Stimulated activated memory B cell treated with anti-CD40 and anti-IgM and Interleukin-4, amounts not matched to agents 10 μg/mL and 1 μg/mL and 100 μg/mL, for 72 hours (primary cell): ENCODE data around the gene SREBF1.

Experiments used
- ATAC-seq: fragments of 150-1000 bp; cut with Tn5 transposase; 2 replicates; pipeline ENCODE4 v1.10.0; 2021
- H3K27ac Mint-ChIP-seq: one replicate; pipeline ENCODE4 v1.8.0; 2022; ENCODE audit warnings: mild to moderate bottlenecking, mixed read lengths
- H3K27me3 Mint-ChIP-seq: one replicate; pipeline ENCODE4 v1.8.0; 2022; ENCODE audit warnings: mixed read lengths
- H3K36me3 Mint-ChIP-seq: one replicate; pipeline ENCODE4 v1.8.0; 2022; ENCODE audit warnings: mixed read lengths
- H3K4me1 Mint-ChIP-seq: one replicate; pipeline ENCODE4 v1.8.0; 2022; ENCODE audit warnings: mixed read lengths
- H3K4me3 Mint-ChIP-seq: one replicate; pipeline ENCODE4 v1.8.0; 2022; ENCODE audit warnings: mild to moderate bottlenecking, moderate library complexity, mixed read lengths
- H3K9me3 Mint-ChIP-seq: one replicate; pipeline ENCODE4 v1.8.0; 2022; ENCODE audit warnings: mixed read lengths

The SREBF1 gene

GRCh38 chr17:17848311-17849082 is 11.7 kb upstream of the SREBF1 start:
- H3K36me3 Mint-ChIP-seq = no peaks in the 10 kb centered on the region
- no peak overlapping the region for H3K4me3 Mint-ChIP-seq
- H3K27ac Mint-ChIP-seq = peak overlapping the region; percentile 71

GRCh38 chr17:17847726-17848125 is 10.9 kb upstream of the SREBF1 start:
- Mint-ChIP-seq H3K27ac (peak overlapping the region; percentile 71), H3K9me3 (no peaks in the 10 kb centered on the region), H3K4me1 (peaks cover 31% of the 10 kb centered on the region), H3K4me3 (no peak overlapping the region), H3K36me3 (no peaks in the 10 kb centered on the region), H3K27me3 (no peaks in the 10 kb centered on the region)
- no peak for ATAC-seq

More at GRCh38 chr17:17848311-17849082, 11.7 kb upstream of the SREBF1 start:
- Mint-ChIP-seq H3K27me3 (no peaks in the 10 kb centered on the region), H3K4me1 (peaks cover 31% of the 10 kb centered on the region), H3K9me3 (no peaks in the 10 kb centered on the region)
- no peak for ATAC-seq

GRCh38 chr17:17847118-17847689 is 10.4 kb upstream of the SREBF1 start:
- no peak for ATAC-seq
- no peak overlapping the region for H3K27ac Mint-ChIP-seq
- peaks cover 31% of the 10 kb centered on the region for H3K4me1 Mint-ChIP-seq
- H3K36me3 Mint-ChIP-seq = no peaks in the 10 kb centered on the region
- no peak overlapping the region for H3K4me3 Mint-ChIP-seq
- no peaks in the 10 kb centered on the region for H3K27me3 Mint-ChIP-seq
- no peaks in the 10 kb centered on the region for H3K9me3 Mint-ChIP-seq

- no peak overlapping the region for H3K27ac Mint-ChIP-seq
- no peak overlapping the region for H3K4me3 Mint-ChIP-seq
- H3K27me3 Mint-ChIP-seq = no peaks in the 10 kb centered on the region
- no peak for ATAC-seq
- H3K36me3 Mint-ChIP-seq = no peaks in the 10 kb centered on the region
- H3K9me3 Mint-ChIP-seq = no peaks in the 10 kb centered on the region
- peaks cover 31% of the 10 kb centered on the region for H3K4me1 Mint-ChIP-seq
Observed at GRCh38 chr17:17846645-17847044, 9.9 kb upstream of the SREBF1 start.

- H3K27ac Mint-ChIP-seq = no peak overlapping the region
- peaks cover 30% of the 10 kb centered on the region for H3K4me1 Mint-ChIP-seq
- H3K36me3 Mint-ChIP-seq = no peaks in the 10 kb centered on the region
- H3K9me3 Mint-ChIP-seq = no peaks in the 10 kb centered on the region
- no peak overlapping the region for H3K4me3 Mint-ChIP-seq
- no peaks in the 10 kb centered on the region for H3K27me3 Mint-ChIP-seq
- ATAC-seq = no peak
Observed at GRCh38 chr17:17846003-17846402, 9.2 kb upstream of the SREBF1 start.

- Mint-ChIP-seq H3K27me3 (no peaks in the 10 kb centered on the region), H3K9me3 (no peaks in the 10 kb centered on the region), H3K27ac (no peak overlapping the region), H3K4me3 (no peak overlapping the region), H3K36me3 (no peaks in the 10 kb centered on the region), H3K4me1 (peaks cover 29% of the 10 kb centered on the region)
- no peak for ATAC-seq
Observed at GRCh38 chr17:17845046-17845775, 8.4 kb upstream of the SREBF1 start.

GRCh38 chr17:17844500-17844899 is 7.7 kb upstream of the SREBF1 start:
- H3K9me3 Mint-ChIP-seq = no peaks in the 10 kb centered on the region
- H3K27ac Mint-ChIP-seq = no peak overlapping the region
- H3K27me3 Mint-ChIP-seq = no peaks in the 10 kb centered on the region
- peaks cover 24% of the 10 kb centered on the region for H3K4me1 Mint-ChIP-seq
- no peak for ATAC-seq
- no peak overlapping the region for H3K4me3 Mint-ChIP-seq
- no peaks in the 10 kb centered on the region for H3K36me3 Mint-ChIP-seq

GRCh38 chr17:17844079-17844478 is 7.3 kb upstream of the SREBF1 start:
- no peaks in the 10 kb centered on the region for H3K9me3 Mint-ChIP-seq
- no peaks in the 10 kb centered on the region for H3K27me3 Mint-ChIP-seq
- H3K27ac Mint-ChIP-seq = no peak overlapping the region
- H3K4me3 Mint-ChIP-seq = no peak overlapping the region
- H3K36me3 Mint-ChIP-seq = no peaks in the 10 kb centered on the region
- no peak for ATAC-seq
- H3K4me1 Mint-ChIP-seq = peaks cover 24% of the 10 kb centered on the region

GRCh38 chr17:17843096-17843495 is 6.3 kb upstream of the SREBF1 start:
- H3K27ac Mint-ChIP-seq = peak overlapping the region; percentile 85
- no peak overlapping the region for H3K4me3 Mint-ChIP-seq
- no peaks in the 10 kb centered on the region for H3K36me3 Mint-ChIP-seq
- H3K9me3 Mint-ChIP-seq = no peaks in the 10 kb centered on the region
- H3K4me1 Mint-ChIP-seq = peaks cover 24% of the 10 kb centered on the region
- H3K27me3 Mint-ChIP-seq = no peaks in the 10 kb centered on the region
- ATAC-seq = no peak

- H3K27ac Mint-ChIP-seq = peak overlapping the region; percentile 85
- no peaks in the 10 kb centered on the region for H3K27me3 Mint-ChIP-seq
- H3K4me3 Mint-ChIP-seq = no peak overlapping the region
- ATAC-seq = no peak
- H3K36me3 Mint-ChIP-seq = no peaks in the 10 kb centered on the region
- H3K9me3 Mint-ChIP-seq = no peaks in the 10 kb centered on the region
- peaks cover 32% of the 10 kb centered on the region for H3K4me1 Mint-ChIP-seq
Observed at GRCh38 chr17:17842111-17842876, 5.5 kb upstream of the SREBF1 start.

GRCh38 chr17:17841601-17842025 is 4.8 kb upstream of the SREBF1 start:
- no peaks in the 10 kb centered on the region for H3K27me3 Mint-ChIP-seq
- no peaks in the 10 kb centered on the region for H3K9me3 Mint-ChIP-seq
- no peak for ATAC-seq
- peak overlapping the region; percentile 85 for H3K27ac Mint-ChIP-seq
- H3K4me1 Mint-ChIP-seq = peaks cover 38% of the 10 kb centered on the region
- no peak overlapping the region for H3K4me3 Mint-ChIP-seq
- H3K36me3 Mint-ChIP-seq = no peaks in the 10 kb centered on the region

GRCh38 chr17:17840751-17841591 is 4.2 kb upstream of the SREBF1 start:
- ATAC-seq = no peak
- peak overlapping the region; percentile 79 for H3K4me3 Mint-ChIP-seq
- peaks cover 40% of the 10 kb centered on the region for H3K4me1 Mint-ChIP-seq
- peak overlapping the region; percentile 85 for H3K27ac Mint-ChIP-seq
- no peaks in the 10 kb centered on the region for H3K9me3 Mint-ChIP-seq
- H3K27me3 Mint-ChIP-seq = no peaks in the 10 kb centered on the region
- H3K36me3 Mint-ChIP-seq = no peaks in the 10 kb centered on the region

GRCh38 chr17:17839791-17840707 is 3.3 kb upstream of the SREBF1 start:
- ATAC-seq = peak; percentile 89
- peaks cover 49% of the 10 kb centered on the region for H3K4me1 Mint-ChIP-seq
- H3K4me3 Mint-ChIP-seq = peak overlapping the region; percentile 79
- H3K27me3 Mint-ChIP-seq = no peaks in the 10 kb centered on the region
- H3K27ac Mint-ChIP-seq = peak overlapping the region; percentile 85
- H3K9me3 Mint-ChIP-seq = no peaks in the 10 kb centered on the region
- H3K36me3 Mint-ChIP-seq = peaks cover under 1% of the 10 kb centered on the region
